HT-29 (cell line): Measurements from ENCODE around the gene KRTAP4-11. TPM values are rescaled to one million over a fixed set of nuclear protein-coding genes. Genes with fewer than 3 reads are reported as not detected.
"Not testable (repeated sequence)": the region's sequence is repeated elsewhere in the genome, so short reads cannot be mapped to it uniquely, and the experiment has no call there.

Source experiments
- DNase-seq: peaks from one replicate; pipeline ENCODE4 v3.0.0-alpha.2; 2015; ENCODE audit warnings: low spot score
- total RNA-seq: library from RNA; depleted of rRNA; stranded (reverse); fragments of >200 nt; shearing (Covaris generic); gene quantifications from 2 replicates; pipeline ENCODE4 v1.2.3, GENCODE V29; 2014

KRTAP4-11 gene
- total RNA-seq, 1 experiment from 2014 or later, result not detected

- DNase-seq, result not testable (repeated sequence)
Measured at GRCh38 chr17:41123991-41124371, 5.8 kb upstream of the KRTAP4-11 start, which contains the start of gene KRTAP4-12. Gene KRTAP4-12 (minus strand): TSS chr17:41124182. CDS start chr17:41124122, 60 bp downstream.

- DNase-seq, result not testable (repeated sequence)
Measured at GRCh38 chr17:41123292-41123990, 5.3 kb upstream of the KRTAP4-11 start.

- DNase-seq, result no peak
Measured at GRCh38 chr17:41121742-41122141, 3.6 kb upstream of the KRTAP4-11 start.

- not testable (repeated sequence) for DNase-seq
Measured at GRCh38 chr17:41119696-41120690, 1.8 kb upstream of the KRTAP4-11 start.

GRCh38 chr17:41118721-41119120, 548 bp upstream of the KRTAP4-11 start:
- DNase-seq, result no peak

GRCh38 chr17:41116297-41116696, 1.9 kb downstream of the KRTAP4-11 start:
- no peak for DNase-seq

GRCh38 chr17:41111151-41111885, 6.9 kb downstream of the KRTAP4-11 start:
- DNase-seq, result no peak

- not testable (repeated sequence) for DNase-seq
Measured at GRCh38 chr17:41108728-41109386, 9.3 kb downstream of the KRTAP4-11 start.

GRCh38 chr17:41107941-41108450, 10.2 kb downstream of the KRTAP4-11 start:
- DNase-seq, result no peak

- not testable (repeated sequence) for DNase-seq
Measured at GRCh38 chr17:41105347-41105746, 12.8 kb downstream of the KRTAP4-11 start, which contains the start of gene KRTAP4-9. Gene KRTAP4-9 (plus strand): TSS chr17:41105389. CDS start chr17:41105389, 0 bp downstream.

- not testable (repeated sequence) for DNase-seq
Measured at GRCh38 chr17:41104386-41105038, 13.7 kb downstream of the KRTAP4-11 start.

- DNase-seq, result no peak
Measured at GRCh38 chr17:41103896-41104295, 14.3 kb downstream of the KRTAP4-11 start.

- DNase-seq, result no peak
Measured at GRCh38 chr17:41101586-41102259, 16.4 kb downstream of the KRTAP4-11 start, which contains the start of gene KRTAP4-16. Gene KRTAP4-16 (minus strand): TSS chr17:41102209. CDS start chr17:41102209, 0 bp downstream.

- not testable (repeated sequence) for DNase-seq
Measured at GRCh38 chr17:41099682-41100480, 18.3 kb downstream of the KRTAP4-11 start.

GRCh38 chr17:41098481-41098880, 19.7 kb downstream of the KRTAP4-11 start:
- DNase-seq, result no peak

GRCh38 chr17:41098042-41098441, 20.1 kb downstream of the KRTAP4-11 start, which contains the start of gene KRTAP4-8:
Gene KRTAP4-8 (minus strand): TSS chr17:41098142. CDS start chr17:41098084, 58 bp downstream.
- DNase-seq, result no peak

- no peak for DNase-seq
Measured at GRCh38 chr17:41096055-41096454, 22.1 kb downstream of the KRTAP4-11 start.

- not testable (repeated sequence) for DNase-seq
Measured at GRCh38 chr17:41088760-41089352, 29.3 kb downstream of the KRTAP4-11 start.
